Activated T-cell treated with anti-CD3 and anti-CD28 coated beads, Interleukin-2, amount 50 U/mL, for 72 hours (primary cell): ENCODE data around the gene PLD1. TPM values are rescaled to one million over a fixed set of nuclear protein-coding genes. Genes with fewer than 3 reads are reported as not detected.

Experiments
- ATAC-seq, 2 donors: fragments of 150-1000 bp; cut with Tn5 transposase; replicated peaks in 1 of 2; 2 replicates each; pipeline ENCODE4 v1.10.0; 2021; ENCODE audit warnings: moderate library complexity in 2 of 2, mild to moderate bottlenecking in 1 of 2
- DNase-seq, 2 donors: peaks; one replicate each; pipeline ENCODE4 v3.0.0; 2021 to 2022; ENCODE audit warnings: mixed read lengths in 1 of 2
- H3K27ac Mint-ChIP-seq: one replicate; pipeline ENCODE4 v1.8.0; 2022; ENCODE audit warnings: mild to moderate bottlenecking, moderate library complexity, mixed read lengths
- H3K27me3 Mint-ChIP-seq: one replicate; pipeline ENCODE4 v1.8.0; 2022; ENCODE audit warnings: low read depth, mixed read lengths
- H3K36me3 Mint-ChIP-seq, 2 donors: one replicate each; pipeline ENCODE4 v1.8.0; 2022; ENCODE audit warnings: mixed read lengths in 2 of 2, mild to moderate bottlenecking in 1 of 2; ENCODE audit not compliant: insufficient read depth in 2 of 2
- H3K4me1 Mint-ChIP-seq: one replicate; pipeline ENCODE4 v1.8.0; 2022; ENCODE audit warnings: low read depth, mixed read lengths
- H3K4me3 Mint-ChIP-seq, 2 donors: one replicate each; pipeline ENCODE4 v1.8.0; 2022; ENCODE audit warnings: mild to moderate bottlenecking in 2 of 2, mixed read lengths in 2 of 2, moderate library complexity in 2 of 2
- H3K9me3 Mint-ChIP-seq, 2 donors: one replicate each; pipeline ENCODE4 v1.8.0; 2022; ENCODE audit warnings: mixed read lengths in 2 of 2
- total RNA-seq, 2 donors: library from RNA; stranded (reverse); gene quantifications; one replicate each; pipeline ENCODE4 v1.2.3, GENCODE V29; 2022

PLD1 gene
- total RNA-seq, 2 donors from 2014 or later: 0.65 to 4.1 TPM

- Mint-ChIP-seq H3K4me3 (no peak overlapping the region), H3K9me3 (no peaks in the 10 kb centered on the region), H3K27me3 (peaks cover 9% of the 10 kb centered on the region), H3K36me3 (no peaks in the 10 kb centered on the region), H3K27ac (no peak overlapping the region), H3K4me1 (no peaks in the 10 kb centered on the region)
- DNase-seq (no peak), ATAC-seq (no peak)
Observed at GRCh38 chr3:171777596-171777995, 32.7 kb downstream of the PLD1 start.

GRCh38 chr3:171776839-171777583, 33.3 kb downstream of the PLD1 start:
- peaks cover 10% of the 10 kb centered on the region for H3K27me3 Mint-ChIP-seq
- ATAC-seq (no peak), DNase-seq (no peak)
- no peaks in the 10 kb centered on the region for H3K4me1 Mint-ChIP-seq
- H3K36me3 Mint-ChIP-seq: no peaks in the 10 kb centered on the region
- no peak overlapping the region for H3K4me3 Mint-ChIP-seq
- H3K27ac Mint-ChIP-seq: no peak overlapping the region
- no peaks in the 10 kb centered on the region for H3K9me3 Mint-ChIP-seq

GRCh38 chr3:171776411-171776810, 33.9 kb downstream of the PLD1 start:
- Mint-ChIP-seq H3K4me1 (no peaks in the 10 kb centered on the region), H3K4me3 (no peak overlapping the region), H3K36me3 (no peaks in the 10 kb centered on the region), H3K27ac (no peak overlapping the region), H3K9me3 (no peaks in the 10 kb centered on the region), H3K27me3 (peaks cover 16% of the 10 kb centered on the region)
- ATAC-seq: no peak
- DNase-seq: no peak

- Mint-ChIP-seq H3K9me3 (no peaks in the 10 kb centered on the region), H3K36me3 (no peaks in the 10 kb centered on the region), H3K4me1 (no peaks in the 10 kb centered on the region), H3K27me3 (peaks cover 20% of the 10 kb centered on the region), H3K4me3 (no peak overlapping the region), H3K27ac (no peak overlapping the region)
- ATAC-seq (no peak), DNase-seq (no peak)
Observed at GRCh38 chr3:171775943-171776342, 34.3 kb downstream of the PLD1 start.

- no peak overlapping the region for H3K4me3 Mint-ChIP-seq
- H3K9me3 Mint-ChIP-seq: no peaks in the 10 kb centered on the region
- no peak for ATAC-seq
- H3K36me3 Mint-ChIP-seq: no peaks in the 10 kb centered on the region
- no peaks in the 10 kb centered on the region for H3K4me1 Mint-ChIP-seq
- H3K27ac Mint-ChIP-seq: no peak overlapping the region
- no peak for DNase-seq
- peaks cover 13% of the 10 kb centered on the region for H3K27me3 Mint-ChIP-seq
Observed at GRCh38 chr3:171774521-171774920, 35.8 kb downstream of the PLD1 start.

- Mint-ChIP-seq H3K27me3 (peaks cover 13% of the 10 kb centered on the region), H3K4me1 (no peaks in the 10 kb centered on the region), H3K9me3 (no peaks in the 10 kb centered on the region), H3K27ac (no peak overlapping the region), H3K36me3 (no peaks in the 10 kb centered on the region), H3K4me3 (no peak overlapping the region)
- DNase-seq (peak; percentile 51 to 54), ATAC-seq (peak in 1 of 2 donors; percentile 43)
Observed at GRCh38 chr3:171772427-171773056, 37.7 kb downstream of the PLD1 start.

- no peaks in the 10 kb centered on the region for H3K9me3 Mint-ChIP-seq
- H3K27me3 Mint-ChIP-seq: peaks cover 13% of the 10 kb centered on the region
- DNase-seq: no peak
- no peak overlapping the region for H3K4me3 Mint-ChIP-seq
- no peaks in the 10 kb centered on the region for H3K36me3 Mint-ChIP-seq
- ATAC-seq: peak in 1 of 2 donors; percentile 42
- H3K4me1 Mint-ChIP-seq: no peaks in the 10 kb centered on the region
- H3K27ac Mint-ChIP-seq: no peak overlapping the region
Observed at GRCh38 chr3:171770689-171771620, 39.3 kb downstream of the PLD1 start.

- DNase-seq: no peak
Observed at GRCh38 chr3:171769461-171769860, 40.8 kb downstream of the PLD1 start.

GRCh38 chr3:171768986-171769385, 41.3 kb downstream of the PLD1 start:
- peaks cover 13% of the 10 kb centered on the region for H3K27me3 Mint-ChIP-seq
- ATAC-seq: no peak

More at GRCh38 chr3:171769461-171769860, 40.8 kb downstream of the PLD1 start:
- H3K27me3 Mint-ChIP-seq: peaks cover 13% of the 10 kb centered on the region
- H3K36me3 Mint-ChIP-seq: no peaks in the 10 kb centered on the region
- no peaks in the 10 kb centered on the region for H3K9me3 Mint-ChIP-seq
- ATAC-seq: no peak
- H3K27ac Mint-ChIP-seq: no peak overlapping the region
- no peak overlapping the region for H3K4me3 Mint-ChIP-seq
- H3K4me1 Mint-ChIP-seq: no peaks in the 10 kb centered on the region

GRCh38 chr3:171768281-171768900, 41.9 kb downstream of the PLD1 start:
- peaks cover 13% of the 10 kb centered on the region for H3K27me3 Mint-ChIP-seq
- no peak overlapping the region for H3K27ac Mint-ChIP-seq
- H3K9me3 Mint-ChIP-seq: no peaks in the 10 kb centered on the region
- ATAC-seq (no peak), DNase-seq (no peak)
- no peaks in the 10 kb centered on the region for H3K36me3 Mint-ChIP-seq
- no peaks in the 10 kb centered on the region for H3K4me1 Mint-ChIP-seq
- no peak overlapping the region for H3K4me3 Mint-ChIP-seq

More at GRCh38 chr3:171768986-171769385, 41.3 kb downstream of the PLD1 start:
- no peak for DNase-seq
- Mint-ChIP-seq H3K27ac (no peak overlapping the region), H3K4me1 (no peaks in the 10 kb centered on the region), H3K36me3 (no peaks in the 10 kb centered on the region), H3K9me3 (no peaks in the 10 kb centered on the region), H3K4me3 (no peak overlapping the region)

GRCh38 chr3:171765511-171765887, 44.8 kb downstream of the PLD1 start:
- DNase-seq: no peak

GRCh38 chr3:171763392-171763791, 46.9 kb downstream of the PLD1 start:
- ATAC-seq (no peak), DNase-seq (no peak)
- Mint-ChIP-seq H3K9me3 (no peaks in the 10 kb centered on the region), H3K4me1 (no peaks in the 10 kb centered on the region), H3K27ac (no peak overlapping the region), H3K4me3 (no peak overlapping the region), H3K36me3 (no peaks in the 10 kb centered on the region), H3K27me3 (peaks cover 25% of the 10 kb centered on the region)

More at GRCh38 chr3:171765511-171765887, 44.8 kb downstream of the PLD1 start:
- H3K27me3 Mint-ChIP-seq: peaks cover 19% of the 10 kb centered on the region
- no peaks in the 10 kb centered on the region for H3K9me3 Mint-ChIP-seq
- ATAC-seq: no peak
- H3K27ac Mint-ChIP-seq: no peak overlapping the region
- no peaks in the 10 kb centered on the region for H3K4me1 Mint-ChIP-seq
- H3K4me3 Mint-ChIP-seq: no peak overlapping the region
- H3K36me3 Mint-ChIP-seq: no peaks in the 10 kb centered on the region
